Measurements from ENCODE around the gene TEX22. TPM values are rescaled to one million over a fixed set of nuclear protein-coding genes. Genes with fewer than 3 reads are reported as not detected.

Gene TEX22
- total RNA-seq, 1 experiment from 2014 or later: 2.6 TPM

GRCh38 chr14:105397350-105397931 lies 897 bp upstream of the TEX22 start:
- Histone ChIP-seq H3K27me3 (ENCODE audit: insufficient read depth, low read depth) (no peaks in the 10 kb centered on the region), H4K20me1 (ENCODE audit: insufficient read depth) (no peaks in the 10 kb centered on the region), H3F3A (ENCODE audit: insufficient read depth, low read depth) (peaks cover 6% of the 10 kb centered on the region; the same call in 1 of the 2 replicates), H3K4me1 (replicated peaks; ENCODE audit: insufficient read depth) (peaks cover 7% of the 10 kb centered on the region; the same call in 1 of the 2 replicates), H3K9me3 (ENCODE audit: insufficient read depth, low read depth) (peaks cover 34% of the 10 kb centered on the region), H3K4me2 (peak overlapping the region; percentile 92), H3K4me3 (peak overlapping the region; percentile 79; the same call in 1 of the 2 replicates), H2AFZ (peak overlapping the region; percentile 93), H3K27ac (peak overlapping the region; percentile 34; the same call in 1 of the 2 replicates), H3K36me3 (ENCODE audit: low read depth) (peaks cover 22% of the 10 kb centered on the region), H3K79me2 (ENCODE audit: low read depth) (peaks cover 11% of the 10 kb centered on the region), H3K9me2 (ENCODE audit: insufficient read depth) (no peaks in the 10 kb centered on the region)
- DNase-seq: no peak
- TF ChIP-seq EZH2 (IDR thresholded peaks at IDR 0.05; ENCODE audit: low read depth): no peak
- no peak for TF ChIP-seq CTCF (conservative IDR thresholded peaks at IDR 0.05)
- ChIA-PET POLR2A (ENCODE audit: unreplicated experiment) (no interaction called here), CTCF (no interaction called here)
- BruUV-seq (replicated peaks): no TSS peak
- intact Hi-C loops (cut with micrococcal nuclease; ENCODE audit: unreplicated experiment): no loop called here

DNA sequence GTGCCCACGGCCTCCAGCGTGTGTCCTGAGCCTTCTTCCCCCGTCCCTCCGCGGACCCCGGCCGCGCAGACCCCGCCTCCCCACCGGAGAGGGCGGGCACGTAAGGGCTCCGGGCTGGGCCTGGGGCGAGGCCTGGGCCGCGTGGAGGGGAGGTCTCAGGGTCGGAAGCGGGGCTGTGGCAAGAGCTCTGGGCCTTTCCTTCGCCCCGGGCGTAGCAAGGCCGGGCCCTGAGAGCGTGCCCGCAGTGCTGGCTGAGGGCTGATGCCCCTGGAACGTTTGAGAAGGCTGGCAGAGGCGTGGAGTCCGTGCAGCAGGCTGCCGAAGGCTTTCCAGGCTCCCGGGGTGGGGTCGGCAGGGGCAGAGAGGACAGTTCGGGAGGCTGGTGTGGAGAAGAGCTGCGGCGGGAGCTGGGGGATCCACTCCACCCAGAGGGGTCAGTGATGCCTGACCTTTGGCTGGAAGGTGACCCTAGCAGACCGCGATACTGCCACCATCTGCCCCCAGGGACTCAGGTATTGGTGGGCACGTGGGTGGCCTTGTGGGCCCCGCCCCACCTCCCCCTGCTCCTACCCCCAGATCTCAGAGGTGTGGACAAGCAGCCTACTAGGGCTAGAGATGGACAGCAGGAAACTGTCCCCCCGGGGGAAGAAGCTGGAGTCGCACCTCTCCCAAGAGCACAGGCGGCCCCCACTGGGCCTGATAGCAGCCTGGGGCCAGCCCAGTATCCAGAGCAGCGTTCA lies 558 bp downstream of the TEX22 start:
- Histone ChIP-seq H3K9me2 (ENCODE audit: insufficient read depth) (no peaks in the 10 kb centered on the region), H3F3A (ENCODE audit: insufficient read depth, low read depth) (peaks cover 13% of the 10 kb centered on the region; the same call in 1 of the 2 replicates), H3K27ac (peak overlapping the region; percentile 34), H3K36me3 (ENCODE audit: low read depth) (peaks cover 22% of the 10 kb centered on the region), H3K27me3 (ENCODE audit: insufficient read depth, low read depth) (no peaks in the 10 kb centered on the region), H2AFZ (peak overlapping the region; percentile 93), H3K79me2 (ENCODE audit: low read depth) (peaks cover 11% of the 10 kb centered on the region), H4K20me1 (ENCODE audit: insufficient read depth) (no peaks in the 10 kb centered on the region), H3K4me2 (peak overlapping the region; percentile 92), H3K9me3 (ENCODE audit: insufficient read depth, low read depth) (peaks cover 47% of the 10 kb centered on the region), H3K4me1 (replicated peaks; ENCODE audit: insufficient read depth) (peaks cover 7% of the 10 kb centered on the region; the same call in 1 of the 2 replicates), H3K4me3 (peak overlapping the region; percentile 79)
- POLR2A ChIA-PET (ENCODE audit: unreplicated experiment): interaction anchor here (0.5 kb wide), 1 partner anchor 191 kb away, joined by 27 read pairs; no protein-coding TSS in a partner anchor
- CTCF ChIA-PET: no interaction called here
- TF ChIP-seq CTCF (conservative IDR thresholded peaks at IDR 0.05) (no peak), EZH2 (IDR thresholded peaks at IDR 0.05; ENCODE audit: low read depth) (no peak)
- peak in 1 of 2 experiments; percentile 18 for DNase-seq
- intact Hi-C loops (cut with micrococcal nuclease; ENCODE audit: unreplicated experiment): no loop called here
- no TSS peak for BruUV-seq (replicated peaks)

DNA sequence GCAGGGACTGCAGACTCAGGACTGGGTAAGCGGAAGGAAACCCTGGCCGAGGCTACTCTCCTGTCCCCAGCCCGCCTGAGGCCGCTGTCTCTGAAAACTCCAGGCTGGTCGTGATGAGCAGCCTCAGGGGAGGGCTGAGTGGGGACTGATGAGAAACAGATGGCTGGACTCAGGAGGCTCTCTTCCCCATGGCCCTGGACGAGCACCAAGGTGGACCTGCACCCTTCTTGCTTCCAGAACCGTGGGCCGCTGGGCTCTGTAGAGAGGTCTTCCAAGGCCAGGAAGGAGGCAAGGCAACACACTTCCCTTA lies 1.1 kb downstream of the TEX22 start:
- Histone ChIP-seq H4K20me1 (ENCODE audit: insufficient read depth) (no peaks in the 10 kb centered on the region), H2AFZ (no peak overlapping the region), H3K9me2 (ENCODE audit: insufficient read depth) (no peaks in the 10 kb centered on the region), H3K36me3 (ENCODE audit: low read depth) (peaks cover 22% of the 10 kb centered on the region), H3K79me2 (ENCODE audit: low read depth) (peaks cover 11% of the 10 kb centered on the region), H3F3A (ENCODE audit: insufficient read depth, low read depth) (peaks cover 13% of the 10 kb centered on the region; the same call in 1 of the 2 replicates), H3K27ac (no peak overlapping the region), H3K27me3 (ENCODE audit: insufficient read depth, low read depth) (no peaks in the 10 kb centered on the region), H3K4me3 (peak overlapping the region; percentile 79), H3K4me2 (peak overlapping the region; percentile 92), H3K4me1 (replicated peaks; ENCODE audit: insufficient read depth) (peaks cover 7% of the 10 kb centered on the region; the same call in 1 of the 2 replicates), H3K9me3 (ENCODE audit: insufficient read depth, low read depth) (peaks cover 50% of the 10 kb centered on the region)
- TSS peak; percentile 37 for BruUV-seq (replicated peaks)
- ChIA-PET CTCF (no interaction called here), POLR2A (ENCODE audit: unreplicated experiment) (interaction anchor here (0.5 kb wide), 1 partner anchor 191 kb away, joined by 27 read pairs; no protein-coding TSS in a partner anchor)
- no peak for TF ChIP-seq EZH2 (IDR thresholded peaks at IDR 0.05; ENCODE audit: low read depth)
- TF ChIP-seq CTCF (conservative IDR thresholded peaks at IDR 0.05): no peak
- intact Hi-C loops (cut with micrococcal nuclease; ENCODE audit: unreplicated experiment): no loop called here
- no peak for DNase-seq

Measured in PC-9 (cell line).